ENCODE results near the gene ZNF362.

Gene ZNF362

GRCh38 chr1:33327587-33328325 is 71.5 kb downstream of the ZNF362 start:
- H3K79me2 ChIP-seq (ENCODE audit: control insufficient read depth, low read length): no peaks in the 10 kb centered on the region; the same call in 1 of the 2 replicates
- no peaks in the 10 kb centered on the region for H3F3A ChIP-seq (ENCODE audit: control insufficient read depth, insufficient read depth)
- H3K4me1 ChIP-seq (ENCODE audit: control insufficient read depth, low read length): peaks cover 6% of the 10 kb centered on the region
- H3K36me3 ChIP-seq (ENCODE audit: control insufficient read depth, low read length): peaks cover 91% of the 10 kb centered on the region
- no peak overlapping the region for H3K4me3 ChIP-seq (ENCODE audit: low read length)
- H3K27me3 ChIP-seq (ENCODE audit: control insufficient read depth, low read length): no peaks in the 10 kb centered on the region
- no peak overlapping the region for H3K4me2 ChIP-seq (ENCODE audit: low read length)
- no peaks in the 10 kb centered on the region for H4K20me1 ChIP-seq (ENCODE audit: control insufficient read depth, insufficient read depth, low read depth, low read length)
- H3K9me3 ChIP-seq (ENCODE audit: control insufficient read depth, insufficient read depth, low read length): no peaks in the 10 kb centered on the region
- TF ChIP-seq EZH2phosphoT487 (IDR thresholded peaks at IDR 0.05; ENCODE audit: borderline replicate concordance, low read length): no peak
- TF ChIP-seq CTCF (IDR thresholded peaks at IDR 0.05; ENCODE audit: low read depth, low read length, poor library complexity, severe bottlenecking): no peak
- H3K9me2 ChIP-seq (replicated peaks; ENCODE audit: control insufficient read depth, low read length): no peaks in the 10 kb centered on the region
- H3K27ac ChIP-seq (ENCODE audit: low read depth, low read length): no peak overlapping the region

GRCh38 chr1:33328817-33329216 is 72.5 kb downstream of the ZNF362 start:
- Histone ChIP-seq H3K27ac (ENCODE audit: low read depth, low read length) (no peak overlapping the region), H3K4me1 (ENCODE audit: control insufficient read depth, low read length) (no peaks in the 10 kb centered on the region), H3K4me3 (ENCODE audit: low read length) (no peak overlapping the region), H3K9me3 (ENCODE audit: control insufficient read depth, insufficient read depth, low read length) (no peaks in the 10 kb centered on the region), H3K9me2 (replicated peaks; ENCODE audit: control insufficient read depth, low read length) (no peaks in the 10 kb centered on the region), H3K27me3 (ENCODE audit: control insufficient read depth, low read length) (no peaks in the 10 kb centered on the region), H3K79me2 (ENCODE audit: control insufficient read depth, low read length) (peaks cover 6% of the 10 kb centered on the region), H3F3A (ENCODE audit: control insufficient read depth, insufficient read depth) (no peaks in the 10 kb centered on the region), H3K4me2 (ENCODE audit: low read length) (no peak overlapping the region), H4K20me1 (ENCODE audit: control insufficient read depth, insufficient read depth, low read depth, low read length) (peaks cover 4% of the 10 kb centered on the region; the same call in 1 of the 2 replicates), H3K36me3 (ENCODE audit: control insufficient read depth, low read length) (peaks cover 92% of the 10 kb centered on the region)
- no peak for TF ChIP-seq CTCF (IDR thresholded peaks at IDR 0.05; ENCODE audit: low read depth, low read length, poor library complexity, severe bottlenecking)
- no peak for TF ChIP-seq EZH2phosphoT487 (IDR thresholded peaks at IDR 0.05; ENCODE audit: borderline replicate concordance, low read length)

- Histone ChIP-seq H3K27ac (ENCODE audit: low read depth, low read length) (no peak overlapping the region), H3K4me1 (ENCODE audit: control insufficient read depth, low read length) (no peaks in the 10 kb centered on the region), H3K9me3 (ENCODE audit: control insufficient read depth, insufficient read depth, low read length) (no peaks in the 10 kb centered on the region), H3K36me3 (ENCODE audit: control insufficient read depth, low read length) (peaks cover 92% of the 10 kb centered on the region), H3K27me3 (ENCODE audit: control insufficient read depth, low read length) (no peaks in the 10 kb centered on the region), H3K4me3 (ENCODE audit: low read length) (no peak overlapping the region), H3K4me2 (ENCODE audit: low read length) (no peak overlapping the region), H4K20me1 (ENCODE audit: control insufficient read depth, insufficient read depth, low read depth, low read length) (peaks cover 4% of the 10 kb centered on the region; the same call in 1 of the 2 replicates), H3K79me2 (ENCODE audit: control insufficient read depth, low read length) (peaks cover 16% of the 10 kb centered on the region), H3K9me2 (replicated peaks; ENCODE audit: control insufficient read depth, low read length) (no peaks in the 10 kb centered on the region), H3F3A (ENCODE audit: control insufficient read depth, insufficient read depth) (no peaks in the 10 kb centered on the region)
- TF ChIP-seq EZH2phosphoT487 (IDR thresholded peaks at IDR 0.05; ENCODE audit: borderline replicate concordance, low read length) (no peak), CTCF (IDR thresholded peaks at IDR 0.05; ENCODE audit: low read depth, low read length, poor library complexity, severe bottlenecking) (no peak)
These were observed 73.5 kb downstream of the ZNF362 start for GRCh38 chr1:33329600-33330305.
